Esophagus squamous epithelium (tissue), 4 donors: ENCODE data around the gene ADPRHL1.

Experiments used
- POLR2A ChIP-seq, 4 donors: fragments of 450-650 bp; IDR thresholded peaks; one replicate each; pipeline ENCODE4 v1.6.1; 2017; ENCODE audit warnings: antibody characterized with exemption in 4 of 4, mild to moderate bottlenecking in 4 of 4, moderate library complexity in 3 of 4
- TF ChIP-seq, protein P1 (sequence below), 6 experiments: fragments of 450-650 bp in 4 of 6; fragments of 200-600 bp in 2 of 6; sonication (generic) in 2 of 6; IDR thresholded peaks; one replicate each; pipeline ENCODE4 v1.5.1; 2016 to 2019; ENCODE audit warnings: antibody characterized with exemption in 6 of 6, mild to moderate bottlenecking in 4 of 6, moderate library complexity in 4 of 6

DNA sequence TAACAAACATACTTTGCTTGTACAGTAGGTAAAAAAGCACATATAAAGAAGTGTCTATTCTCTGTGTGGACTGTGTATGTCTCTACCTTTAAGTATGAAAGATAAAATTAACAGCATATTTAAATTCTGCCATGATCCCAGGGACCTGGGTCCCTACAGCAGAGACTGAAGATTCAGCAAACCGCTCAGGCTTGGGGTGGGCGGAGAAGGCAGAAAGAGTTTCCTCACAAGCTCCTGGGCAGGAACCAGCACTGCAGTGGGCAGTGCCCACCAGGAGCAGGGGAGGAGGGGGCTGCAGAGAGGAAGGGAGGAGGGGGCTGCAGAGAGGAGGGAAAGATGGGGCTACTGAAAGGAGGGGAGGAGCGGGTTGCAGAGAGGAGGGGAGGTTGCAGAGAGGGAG, 44.7 kb downstream of the ADPRHL1 start:
- TF ChIP-seq, protein P1, sequence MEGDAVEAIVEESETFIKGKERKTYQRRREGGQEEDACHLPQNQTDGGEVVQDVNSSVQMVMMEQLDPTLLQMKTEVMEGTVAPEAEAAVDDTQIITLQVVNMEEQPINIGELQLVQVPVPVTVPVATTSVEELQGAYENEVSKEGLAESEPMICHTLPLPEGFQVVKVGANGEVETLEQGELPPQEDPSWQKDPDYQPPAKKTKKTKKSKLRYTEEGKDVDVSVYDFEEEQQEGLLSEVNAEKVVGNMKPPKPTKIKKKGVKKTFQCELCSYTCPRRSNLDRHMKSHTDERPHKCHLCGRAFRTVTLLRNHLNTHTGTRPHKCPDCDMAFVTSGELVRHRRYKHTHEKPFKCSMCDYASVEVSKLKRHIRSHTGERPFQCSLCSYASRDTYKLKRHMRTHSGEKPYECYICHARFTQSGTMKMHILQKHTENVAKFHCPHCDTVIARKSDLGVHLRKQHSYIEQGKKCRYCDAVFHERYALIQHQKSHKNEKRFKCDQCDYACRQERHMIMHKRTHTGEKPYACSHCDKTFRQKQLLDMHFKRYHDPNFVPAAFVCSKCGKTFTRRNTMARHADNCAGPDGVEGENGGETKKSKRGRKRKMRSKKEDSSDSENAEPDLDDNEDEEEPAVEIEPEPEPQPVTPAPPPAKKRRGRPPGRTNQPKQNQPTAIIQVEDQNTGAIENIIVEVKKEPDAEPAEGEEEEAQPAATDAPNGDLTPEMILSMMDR (IDR thresholded peaks at IDR 0.05): no peak
- no peak for TF ChIP-seq POLR2A (IDR thresholded peaks at IDR 0.05)
